NAMALWA (cell line): ENCODE results near the gene HORMAD2.
"Not testable (repeated sequence)": the region's sequence is repeated elsewhere in the genome, so short reads cannot be mapped to it uniquely, and the experiment has no call there.

Experiments
- DNase-seq: peaks from one replicate; pipeline ENCODE4 v3.0.0-alpha.2; 2015; ENCODE audit warnings: low spot score

HORMAD2 gene

DNA sequence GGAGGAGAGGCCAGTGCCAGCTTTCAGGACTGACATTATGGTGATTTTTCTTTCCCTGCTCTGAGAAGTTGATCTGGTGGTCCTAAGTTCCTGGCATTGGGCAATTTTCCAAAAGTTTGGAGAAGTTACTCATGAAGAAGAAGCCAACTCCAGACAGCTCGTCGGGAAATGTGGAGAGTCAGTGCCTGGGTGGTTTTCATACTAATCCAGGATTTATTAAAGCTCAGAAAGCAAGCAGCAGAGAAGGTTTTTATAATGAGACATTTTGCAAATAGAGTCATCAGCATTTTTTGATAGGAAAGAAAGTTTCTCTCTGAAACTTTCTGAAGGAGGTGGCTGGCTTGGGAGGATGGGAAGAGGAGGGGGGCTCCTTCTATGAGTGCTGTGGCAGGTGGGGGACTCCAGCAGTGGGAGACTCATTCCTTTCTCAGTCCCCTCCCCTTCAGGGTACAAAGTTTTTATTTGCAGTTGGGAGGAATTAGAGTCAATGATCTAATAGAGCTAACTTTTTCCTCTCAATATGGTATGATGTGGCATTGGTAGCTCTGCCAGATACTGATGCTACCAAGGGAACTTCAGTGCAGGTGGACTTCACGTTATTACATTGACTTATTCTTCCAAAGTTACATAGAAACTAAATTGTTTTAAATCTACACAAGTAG, 110.9 kb downstream of the HORMAD2 start:
- no peak for DNase-seq

DNA sequence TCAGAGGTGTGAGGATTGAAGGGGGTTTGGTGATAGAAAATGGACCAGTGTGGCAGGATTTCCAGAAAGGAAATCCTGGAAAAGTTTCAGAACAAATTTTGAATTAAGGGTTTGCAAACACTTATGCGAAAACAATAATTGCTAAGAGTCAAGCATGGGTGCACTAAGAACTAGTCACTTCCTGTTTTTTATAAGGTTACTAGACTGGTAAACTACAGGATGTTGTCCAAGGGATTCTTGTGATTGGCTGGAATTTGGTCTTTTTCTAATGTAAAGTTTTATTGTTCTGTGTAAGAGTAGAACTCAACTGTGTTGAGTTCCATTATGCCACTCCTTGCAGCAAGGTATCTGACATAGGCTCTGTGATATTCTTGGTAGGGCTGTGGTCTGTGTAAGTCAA, 112.2 kb downstream of the HORMAD2 start:
- peak; percentile 41 for DNase-seq

DNA sequence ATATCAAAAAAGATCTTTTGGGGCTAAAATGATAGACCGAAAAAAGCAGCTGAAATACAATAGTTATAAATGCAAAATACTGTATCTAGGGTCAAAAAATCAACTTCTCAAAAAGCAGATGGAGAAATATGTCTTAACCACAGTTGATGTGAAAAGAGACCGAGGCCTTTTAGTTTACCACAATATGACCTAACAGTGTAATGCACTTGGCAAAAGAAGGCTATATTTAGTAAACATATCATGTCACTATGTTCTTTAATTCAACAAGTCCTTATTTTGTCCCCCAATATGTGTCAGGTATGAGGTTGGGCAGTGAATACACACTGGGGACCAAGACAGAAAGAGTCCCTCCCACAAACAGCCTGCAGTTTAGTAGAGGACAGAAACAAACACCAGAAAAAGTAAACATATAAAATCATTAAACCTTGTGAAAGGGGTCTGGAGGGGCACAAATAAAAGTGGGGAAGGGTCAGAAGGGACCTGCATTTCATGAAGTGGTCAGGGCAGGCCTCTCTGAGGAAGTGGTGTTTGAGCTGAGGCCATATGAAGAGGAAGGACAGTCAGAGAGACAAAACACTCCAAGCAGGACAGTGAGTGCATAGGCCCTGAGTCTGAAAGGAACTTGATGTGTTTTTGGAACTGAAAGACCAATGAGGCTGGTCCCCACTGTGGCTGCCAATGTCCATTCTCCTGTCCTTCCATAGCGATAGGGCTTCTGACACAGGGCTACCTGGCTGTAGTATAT, 112.9 kb downstream of the HORMAD2 start:
- no peak for DNase-seq

DNA sequence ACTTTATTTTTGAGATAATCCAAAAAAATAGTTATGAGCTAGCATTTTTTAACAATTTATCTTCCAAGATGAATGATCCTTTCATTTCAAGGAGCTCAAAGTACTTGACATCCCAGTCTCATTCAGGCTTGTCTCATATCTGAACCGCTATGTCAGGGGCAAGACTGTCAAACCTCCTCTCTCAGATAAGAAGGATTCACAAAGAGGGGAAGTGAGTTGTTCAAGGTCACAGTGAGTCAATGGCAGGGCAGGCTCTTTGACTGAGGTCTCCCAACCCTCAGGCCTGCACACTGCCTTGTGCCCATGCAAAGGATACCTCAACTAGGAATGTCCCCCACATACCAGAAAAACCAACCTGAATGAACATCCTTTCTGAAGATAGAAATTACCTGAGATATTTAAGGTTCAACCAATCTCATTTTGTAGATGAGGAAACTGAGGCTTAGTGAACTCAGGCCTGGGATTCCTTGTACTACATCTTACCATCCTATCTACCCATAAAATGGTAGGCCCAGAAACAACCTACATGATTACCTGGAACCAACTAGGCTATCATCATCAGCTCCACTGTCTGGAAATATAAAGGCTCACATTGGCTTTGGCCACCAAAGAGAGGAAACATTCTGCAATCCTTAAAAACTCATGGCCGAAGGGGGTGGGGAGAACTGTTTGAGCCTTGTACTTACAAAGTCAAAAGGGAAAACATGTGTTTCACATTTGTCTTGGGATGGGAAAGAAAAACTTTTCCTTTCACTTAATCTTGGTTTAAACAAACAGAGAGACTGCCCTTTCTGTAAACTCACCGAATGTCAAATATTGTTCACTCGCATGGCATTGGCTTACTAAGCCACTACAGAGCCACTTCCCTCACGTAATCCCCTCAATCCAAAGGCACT, 115.2 kb downstream of the HORMAD2 start:
- DNase-seq: no peak

DNA sequence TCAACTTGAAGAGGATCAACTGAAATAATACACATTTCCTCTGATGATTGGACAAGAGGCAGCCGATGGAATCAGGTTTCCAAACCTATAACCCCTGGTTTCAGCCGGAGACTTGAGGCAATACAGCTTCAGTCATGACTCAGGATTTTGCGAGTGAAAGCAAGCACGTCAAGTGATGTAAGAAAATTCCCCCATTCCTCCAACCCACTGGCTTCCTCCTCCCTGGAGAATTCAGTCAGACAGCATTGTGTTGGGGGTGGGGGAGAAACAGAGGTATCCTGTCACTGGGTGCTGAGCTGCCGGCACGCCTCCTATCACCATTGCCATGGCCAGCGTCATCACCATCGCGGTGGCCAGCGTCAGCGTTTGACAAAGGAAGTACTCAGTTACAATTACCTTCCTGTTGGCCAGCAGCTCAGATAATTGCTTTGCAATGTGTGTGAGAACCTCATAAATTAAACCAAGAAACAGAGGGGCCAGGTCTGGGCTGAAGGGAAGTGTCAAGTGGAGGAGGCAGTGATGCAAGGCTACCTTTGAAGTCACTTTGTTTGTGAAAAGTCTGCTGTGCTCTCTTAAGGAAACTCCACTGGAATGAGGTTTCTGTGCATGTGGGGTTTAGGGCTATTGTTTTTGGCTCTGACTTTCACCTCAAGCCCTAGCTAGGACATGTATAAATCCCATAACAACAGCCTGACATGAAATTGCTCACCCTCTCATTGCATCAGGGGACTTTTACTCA, 116.0 kb downstream of the HORMAD2 start:
- DNase-seq: no peak

DNA sequence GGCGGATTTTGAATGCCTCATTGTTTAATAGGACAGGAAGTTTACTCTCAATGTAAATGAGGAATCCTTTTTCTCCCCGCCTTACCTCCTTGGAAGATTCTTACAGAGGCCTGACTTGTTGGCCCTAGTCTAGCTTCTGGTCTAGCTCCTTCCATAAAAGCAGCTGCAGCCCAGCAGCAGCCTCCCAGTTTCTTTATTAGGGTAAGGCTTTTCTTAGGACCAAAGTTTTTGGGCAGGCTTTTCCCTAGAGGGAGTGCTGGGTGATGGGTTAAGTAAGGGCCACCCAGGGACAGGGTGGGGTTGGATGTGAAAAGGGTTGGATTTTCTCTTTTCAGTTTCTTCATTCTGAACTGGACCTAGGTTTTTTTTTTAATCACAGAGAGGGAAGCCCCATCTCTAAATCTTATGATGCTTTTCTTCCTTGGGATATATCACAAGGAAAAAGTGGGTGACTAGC, 116.6 kb downstream of the HORMAD2 start:
- no peak for DNase-seq

DNA sequence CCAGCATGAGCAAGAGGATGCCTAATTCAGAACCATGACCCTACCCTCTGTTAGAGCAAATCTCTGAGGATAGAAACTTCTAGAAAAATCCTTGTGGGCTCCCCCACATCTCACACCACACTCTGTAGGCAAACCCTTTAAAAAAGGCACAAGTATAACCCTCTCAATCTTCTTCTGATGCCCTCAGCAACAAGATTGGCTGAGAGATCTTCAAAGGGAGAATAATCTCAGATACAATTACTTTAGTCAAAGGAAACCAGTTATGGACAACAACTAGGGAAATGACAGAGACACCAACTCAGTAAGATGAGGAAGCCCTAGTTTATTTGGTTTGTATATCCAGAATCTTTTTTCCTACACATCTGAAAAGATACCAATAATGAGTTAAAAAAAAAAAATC, 117.1 kb downstream of the HORMAD2 start:
- no peak for DNase-seq

DNA sequence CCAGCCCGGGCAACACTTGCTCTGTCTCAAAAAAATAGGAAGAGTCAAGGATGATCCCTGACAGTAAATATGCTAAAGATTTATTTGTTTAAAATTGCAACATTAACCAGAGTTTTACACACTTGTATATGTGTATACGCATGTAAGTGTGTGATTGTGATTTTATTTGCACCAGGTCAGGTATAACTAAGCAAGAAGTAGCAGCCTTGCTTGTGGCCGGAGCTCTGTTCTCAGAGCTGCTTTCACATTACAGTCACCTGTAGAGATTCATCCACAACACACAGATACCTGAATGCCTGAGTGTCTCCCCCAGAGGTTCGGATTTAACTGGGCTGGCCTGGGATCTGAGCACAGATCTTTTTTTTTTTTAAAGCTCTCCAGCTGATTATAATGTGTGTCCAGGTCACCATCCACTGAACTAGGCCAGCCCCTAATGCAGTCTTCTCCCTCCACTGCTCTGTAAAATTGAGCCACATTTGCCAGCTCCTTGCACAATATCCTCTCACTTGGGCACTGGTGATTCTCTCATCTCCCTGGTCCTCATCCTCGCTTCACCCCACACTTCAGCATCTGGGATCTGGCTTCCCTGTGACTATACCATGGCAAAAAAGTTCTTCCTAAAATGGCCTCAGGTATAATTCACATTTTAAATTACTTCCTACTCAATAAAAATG, 118.0 kb downstream of the HORMAD2 start:
- DNase-seq: no peak

DNA sequence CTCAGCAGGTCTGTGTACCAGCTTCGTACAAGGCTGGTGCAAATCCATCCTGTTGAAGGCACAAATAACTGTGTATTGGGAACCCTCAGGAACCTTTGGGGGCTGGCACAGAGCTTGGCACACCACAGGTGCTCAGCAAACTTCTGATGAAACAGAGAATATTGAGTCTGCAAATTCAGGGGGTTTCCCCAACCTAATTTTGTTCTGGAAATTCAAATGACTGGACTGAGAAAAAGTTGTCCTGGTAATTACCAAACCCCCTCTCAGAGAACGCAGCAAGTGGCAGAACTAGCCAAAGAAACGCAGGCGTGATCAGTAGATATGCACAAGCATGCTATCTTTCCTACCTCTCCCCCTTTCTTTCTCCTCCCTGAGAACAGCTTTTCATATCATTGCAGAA, 118.7 kb downstream of the HORMAD2 start:
- no peak for DNase-seq

DNA sequence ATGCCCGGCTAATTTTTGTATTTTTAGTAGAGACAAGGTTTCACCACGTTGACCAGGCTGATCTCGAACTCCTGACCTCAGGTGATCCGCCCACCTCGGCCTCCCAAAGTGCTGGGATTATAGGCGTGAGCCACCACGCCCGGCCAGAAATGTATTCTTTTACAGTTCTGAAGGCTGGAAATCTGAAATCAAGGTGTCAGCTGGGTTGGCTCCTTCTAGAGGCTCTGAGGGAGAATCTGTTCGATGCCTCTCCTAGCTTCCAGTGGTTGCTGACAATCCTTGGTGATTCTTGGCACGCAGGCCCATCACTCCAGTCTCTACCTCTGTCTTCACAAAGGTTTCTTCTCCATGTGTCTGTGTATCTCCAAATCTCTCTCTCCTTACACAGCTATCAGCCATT, 120.6 kb downstream of the HORMAD2 start:
- not testable (repeated sequence) for DNase-seq

DNA sequence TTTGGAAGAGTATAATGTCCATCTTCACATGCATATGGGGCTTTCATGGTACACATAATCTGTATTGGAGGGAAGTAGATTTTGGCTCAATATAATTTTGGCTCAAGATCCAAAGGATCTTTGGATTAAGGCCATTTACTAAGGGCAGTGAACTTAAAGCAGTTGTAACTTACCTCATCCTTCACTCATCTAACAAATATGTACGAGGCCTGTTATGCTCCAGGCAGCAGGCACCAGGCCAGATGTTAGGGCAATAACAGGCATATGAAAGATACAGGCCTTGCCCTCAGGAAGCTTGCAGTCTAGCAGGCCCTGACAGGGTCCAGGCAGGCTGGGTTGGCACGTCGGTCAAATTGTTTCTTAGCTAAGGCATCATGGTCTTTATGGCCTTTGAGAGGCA, 121.7 kb downstream of the HORMAD2 start:
- no peak for DNase-seq

DNA sequence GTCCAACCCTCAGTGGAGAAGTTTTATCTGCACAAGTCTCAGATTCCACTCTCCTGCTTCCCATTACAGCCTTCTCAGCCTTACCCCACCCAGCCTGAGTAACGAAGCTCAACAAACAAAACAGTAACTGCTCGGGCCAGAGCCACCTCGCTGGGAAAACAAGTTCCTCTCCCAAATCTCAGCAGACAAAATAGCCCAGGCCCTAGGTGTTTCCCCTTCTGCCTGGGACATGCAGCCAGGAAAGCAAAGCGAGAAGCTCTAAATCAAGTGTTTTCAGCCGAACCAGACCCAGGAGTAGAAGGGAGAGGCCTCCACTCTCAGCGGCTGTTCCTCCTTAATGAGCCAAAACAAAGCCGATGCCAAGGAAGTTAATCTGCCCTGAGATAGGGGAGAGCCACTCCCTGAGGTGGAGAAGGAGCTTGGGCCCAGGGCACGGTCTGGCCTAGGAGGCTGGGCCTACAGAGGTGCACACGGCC, 122.3 kb downstream of the HORMAD2 start:
- no peak for DNase-seq

DNA sequence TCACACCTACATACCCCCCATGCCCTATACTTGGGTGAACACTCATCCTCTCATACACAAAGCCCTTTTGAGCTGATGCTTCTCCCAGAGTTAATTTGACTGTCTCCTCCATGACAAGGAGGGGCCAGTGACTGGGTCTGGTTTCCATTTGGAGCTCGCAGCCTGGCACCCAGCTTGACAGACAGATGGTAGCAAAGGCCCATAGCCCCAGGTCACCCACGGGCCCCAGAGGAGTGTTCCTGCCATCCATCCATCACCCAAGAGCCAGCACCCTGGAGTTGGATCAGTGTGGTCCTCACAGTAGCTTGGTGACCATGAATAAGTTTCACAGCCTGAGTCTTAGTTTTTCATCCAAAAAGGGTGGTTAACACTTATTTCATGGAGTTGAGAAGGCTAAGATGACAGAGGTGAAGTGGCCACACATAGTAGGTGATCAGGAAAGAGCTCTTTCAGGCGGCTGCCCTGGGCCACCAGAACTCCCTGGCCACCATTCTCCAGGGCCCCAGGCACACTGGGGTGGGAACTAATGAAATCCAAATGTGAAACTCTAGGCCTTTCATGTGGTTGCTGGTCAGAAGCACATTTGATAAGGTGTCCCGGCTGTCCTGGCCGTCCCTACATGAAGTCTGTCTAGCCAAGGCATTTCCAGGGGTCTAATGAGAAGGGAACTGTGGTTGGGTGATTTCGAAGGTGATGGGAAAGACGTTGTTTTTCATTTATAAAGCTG, 123.9 kb downstream of the HORMAD2 start:
- no peak for DNase-seq

DNA sequence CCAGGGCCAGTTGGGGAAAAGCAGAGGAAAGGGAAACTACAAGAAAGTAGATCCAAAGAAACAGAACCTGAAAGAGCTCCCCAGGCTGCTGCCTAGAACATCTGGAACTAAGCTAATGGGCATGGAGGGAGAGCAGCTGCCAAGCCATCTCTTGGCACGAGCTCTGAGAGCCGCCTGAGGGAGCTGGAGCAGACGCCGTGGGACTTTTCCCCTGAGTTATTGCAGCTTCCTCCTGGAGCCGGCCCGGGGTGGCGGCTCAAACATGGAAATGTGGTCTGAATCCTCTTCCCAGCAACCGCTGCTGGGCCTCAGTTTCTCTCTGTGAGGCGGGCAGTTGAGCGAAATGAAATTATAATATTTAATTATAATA, 124.5 kb downstream of the HORMAD2 start:
- no peak for DNase-seq

DNA sequence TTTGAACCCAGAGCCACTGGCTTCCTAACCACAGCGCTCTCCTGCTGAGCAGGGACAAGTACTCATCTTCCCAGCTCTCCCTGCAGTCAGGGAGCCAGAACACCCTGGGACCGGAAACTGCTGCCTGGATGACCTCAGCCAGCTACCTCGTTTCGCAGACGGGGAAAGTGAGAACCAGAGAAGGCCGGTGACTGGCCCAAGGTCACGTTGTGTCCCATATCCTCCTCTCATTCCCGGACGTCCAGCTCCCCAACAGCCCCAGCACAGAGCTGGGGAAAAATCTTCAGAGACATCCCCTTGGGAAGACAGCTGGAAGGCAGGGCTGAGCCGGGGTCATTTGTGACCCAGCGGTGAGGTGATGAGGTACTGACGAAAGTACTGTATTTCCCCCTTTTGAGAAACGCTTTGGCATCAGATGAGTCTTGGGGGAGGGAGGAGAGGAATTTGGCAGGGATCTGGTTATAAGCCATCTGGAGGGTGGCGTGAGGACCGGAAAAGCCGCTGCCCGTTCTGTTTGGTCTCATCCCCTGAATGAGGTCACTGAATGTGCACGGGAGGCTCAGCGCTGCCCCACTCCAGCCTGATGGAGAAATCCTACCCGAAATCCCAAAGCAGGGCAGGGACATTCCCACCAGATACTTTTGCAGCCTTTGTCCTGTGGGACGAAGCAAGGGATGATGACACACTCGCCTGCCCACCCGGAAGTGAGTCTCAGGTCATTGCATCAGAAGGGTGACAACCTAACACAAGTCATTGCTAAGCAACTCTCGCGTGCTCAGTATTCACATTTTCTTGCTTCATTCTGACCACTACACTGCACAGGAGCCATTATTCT, 125.2 kb downstream of the HORMAD2 start:
- DNase-seq: no peak

DNA sequence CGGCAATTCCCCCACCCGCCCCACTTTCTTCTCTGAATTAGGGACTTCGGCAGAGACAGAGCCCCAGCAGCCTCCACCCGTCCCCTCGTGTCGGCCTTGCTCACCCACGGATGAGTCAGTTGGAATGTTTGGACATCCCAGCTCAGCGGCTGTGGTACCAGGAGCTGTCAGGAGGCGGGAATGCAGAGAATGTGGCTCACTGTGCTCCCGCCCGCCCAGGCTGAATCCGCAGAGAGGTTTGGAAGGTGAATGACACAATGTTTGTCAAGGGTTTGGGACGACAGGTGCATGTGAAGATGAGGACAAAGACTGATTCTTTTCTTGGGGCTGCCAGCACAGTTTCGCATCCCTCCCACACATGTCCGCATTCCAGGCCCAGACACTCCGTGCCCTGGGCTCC, 126.7 kb downstream of the HORMAD2 start:
- DNase-seq: no peak

DNA sequence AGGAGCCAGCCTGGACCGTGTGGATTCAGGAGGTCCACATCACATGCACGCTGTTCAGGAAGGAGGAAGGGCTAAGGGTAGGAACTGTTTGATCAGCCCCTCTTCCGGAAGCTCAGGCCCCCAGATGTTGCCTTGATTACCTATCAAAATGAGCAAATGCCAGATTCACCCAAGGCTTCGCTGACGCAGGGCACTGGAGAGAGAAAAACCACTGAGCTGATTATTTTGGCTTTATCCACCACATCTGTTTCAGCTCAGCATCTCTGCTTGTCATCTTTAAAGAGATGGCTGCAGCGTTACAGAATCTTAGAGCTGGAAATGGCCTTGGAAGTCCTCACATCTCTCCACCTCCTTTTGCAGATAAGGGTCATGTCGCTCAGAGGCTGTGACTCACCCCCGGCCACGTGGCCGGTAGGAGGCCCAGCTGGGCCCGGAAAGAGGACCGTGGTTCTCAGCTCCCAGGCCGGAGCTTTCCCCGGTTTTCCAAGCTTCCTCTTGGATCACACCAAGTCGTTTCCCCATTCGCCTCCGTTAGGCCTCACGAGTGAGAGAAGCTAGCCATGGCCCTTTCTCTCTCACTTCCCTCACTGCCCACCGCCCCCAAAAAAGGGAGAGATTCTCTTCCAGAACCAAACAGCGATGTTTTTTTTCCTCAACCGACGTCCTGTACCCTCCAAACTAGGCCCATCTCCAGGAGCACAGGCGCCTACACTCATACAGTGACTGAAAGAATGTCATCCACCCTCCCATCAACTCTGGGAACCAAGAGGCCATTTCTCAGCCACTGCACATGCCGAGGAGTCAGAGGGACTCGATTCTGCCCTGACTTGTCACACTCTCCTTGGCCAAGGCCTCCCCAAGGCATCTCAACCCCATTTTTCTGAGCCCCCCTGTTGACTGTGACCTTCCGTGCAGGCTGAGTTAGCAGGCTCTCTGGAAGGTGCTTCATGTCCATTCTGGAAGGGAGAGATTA, 128.7 kb downstream of the HORMAD2 start:
- no peak for DNase-seq

DNA sequence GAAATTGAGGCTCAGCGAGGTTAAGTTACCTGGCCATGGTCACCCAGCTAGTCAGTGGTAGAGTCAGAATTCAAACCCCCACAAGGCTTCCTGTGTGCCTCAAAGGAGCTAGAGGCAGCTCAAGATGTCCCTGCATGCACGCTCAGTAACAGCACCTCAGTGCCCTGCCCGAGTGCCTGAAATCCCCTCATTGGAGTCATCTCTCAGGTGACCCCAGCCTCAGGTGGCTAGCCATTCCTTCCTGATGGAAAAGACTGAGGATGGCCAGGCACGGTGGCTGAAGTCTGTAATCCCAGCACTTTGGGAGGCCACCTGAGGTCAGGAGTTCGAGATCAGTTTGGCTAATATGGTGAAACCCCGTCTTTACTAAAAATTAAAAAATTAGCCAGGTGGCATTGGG, 129.4 kb downstream of the HORMAD2 start:
- no peak for DNase-seq
